Breast epithelium (tissue), 3 donors: ENCODE measurements around the gene CACNA2D3.

Source experiments
- CTCF ChIP-seq, 3 donors: fragments of 450-650 bp; IDR thresholded peaks; one replicate each; pipeline ENCODE4 v1.5.1; 2016 to 2017; ENCODE audit warnings: antibody characterized with exemption in 3 of 3, mild to moderate bottlenecking in 3 of 3, moderate library complexity in 3 of 3
- POLR2A ChIP-seq: fragments of 450-650 bp; IDR thresholded peaks from one replicate; pipeline ENCODE4 v1.6.1; 2016; ENCODE audit warnings: antibody characterized with exemption, mild to moderate bottlenecking, moderate library complexity

- TF ChIP-seq CTCF (IDR thresholded peaks at IDR 0.05) (no peak), POLR2A (no peak)
Observed at GRCh38 chr3:55000546-55000945, 878.2 kb downstream of the CACNA2D3 start.
